K562 (cell line): ENCODE data around the gene CDH16.

ENCODE experiments used
- ATF7 ChIP-seq: fragments of 450-650 bp; IDR thresholded peaks from 2 replicates; pipeline ENCODE4 v1.7.1; 2014; ENCODE audit warnings: mild to moderate bottlenecking, moderate library complexity
- CREB1 ChIP-seq, 2 experiments: sonication (generic) in 1 of 2; formaldehyde crosslinking in 1 of 2; IDR thresholded peaks; 2 replicates each; pipeline versions ENCODE4 v1.6.1 to v1.8.0; 2012 to 2022; ENCODE audit warnings: inconsistent platforms in 1 of 2, mild to moderate bottlenecking in 1 of 2, missing genetic modification reagents in 1 of 2, moderate library complexity in 1 of 2
- CTCF ChIP-seq, 3 experiments: IDR thresholded peaks in 2 of 3; conservative IDR thresholded peaks in 1 of 3; 2 replicates each; pipeline ENCODE4 v1.5.1; 2011 to 2012; ENCODE audit warnings: low read length in 3 of 3, mild to moderate bottlenecking in 3 of 3, control low read depth in 2 of 3, improper control_type of control experiment in 1 of 3, inconsistent platforms in 1 of 3, low read depth in 1 of 3, mixed read lengths in 1 of 3, moderate library complexity in 1 of 3; ENCODE audit not compliant: insufficient read depth in 2 of 3
- DPF2 ChIP-seq: fragments of 450-650 bp; IDR thresholded peaks from 2 replicates; pipeline ENCODE4 v1.6.1; 2016
- ESRRA ChIP-seq: fragments of 450-650 bp; IDR thresholded peaks from 2 replicates; pipeline ENCODE4 v1.6.1; 2014; ENCODE audit warnings: low read depth, mild to moderate bottlenecking, moderate library complexity, borderline replicate concordance
- ETV5 ChIP-seq: sonication (generic); formaldehyde crosslinking; IDR thresholded peaks from 2 replicates; pipeline ENCODE4 v1.4.0; 2020; ENCODE audit warnings: low read depth, mild to moderate bottlenecking, missing genetic modification reagents
- EZH2 ChIP-seq: IDR thresholded peaks from 2 replicates; pipeline ENCODE4 v1.6.1; 2012; ENCODE audit warnings: low read depth, mild to moderate bottlenecking, inconsistent platforms, low read length, borderline replicate concordance
- MNT ChIP-seq, 2 experiments: fragments of 450-650 bp; conservative IDR thresholded peaks; 2 replicates each; pipeline ENCODE4 v1.6.1; 2017; ENCODE audit warnings: mild to moderate bottlenecking in 2 of 2, moderate library complexity in 2 of 2
- POLR2AphosphoS2 ChIP-seq: IDR thresholded peaks from 2 replicates; pipeline ENCODE4 v1.6.1; 2012; ENCODE audit warnings: low read length, improper control_type of control experiment
- RBBP5 ChIP-seq: fragments of 200-600 bp; sonication (generic); IDR thresholded peaks from 2 replicates; pipeline ENCODE4 v1.6.1; 2012; ENCODE audit warnings: borderline replicate concordance, mild to moderate bottlenecking, low read length, control low read depth, inconsistent platforms; ENCODE audit not compliant: insufficient read depth, poor library complexity, severe bottlenecking
- ZBTB1 ChIP-seq: sonication (generic); formaldehyde crosslinking; IDR thresholded peaks from 2 replicates; pipeline ENCODE4 v1.8.1; 2023; ENCODE audit warnings: missing genetic modification reagents, low read depth, mild to moderate bottlenecking, borderline replicate concordance

GRCh38 chr16:66903544-66904427 lies 14.9 kb downstream of the CDH16 start:
- TF ChIP-seq CTCF (IDR thresholded peaks at IDR 0.05 in 2 of 3, conservative IDR thresholded peaks at IDR 0.05 in 1 of 3; ENCODE audit: insufficient read depth in 2 of 3, low read depth in 1 of 3, low read length in 3 of 3) = no peak
- TF ChIP-seq DPF2 = no peak
- no peak for TF ChIP-seq RBBP5
- no peak for TF ChIP-seq ATF7
- TF ChIP-seq ZBTB1 = no peak
- TF ChIP-seq MNT (conservative IDR thresholded peaks at IDR 0.05) = no peak
- no peak for TF ChIP-seq EZH2
- TF ChIP-seq CREB1 (IDR thresholded peaks at IDR 0.05) = no peak
- TF ChIP-seq CREB1 (CRISPR knock-in tag; IDR thresholded peaks at IDR 0.05) = no peak
- no peak for TF ChIP-seq POLR2AphosphoS2
- TF ChIP-seq ETV5 (CRISPR knock-in tag) = no peak
- TF ChIP-seq ESRRA = no peak
